ENCODE data around the gene GMCL2.

The GMCL2 gene

DNA sequence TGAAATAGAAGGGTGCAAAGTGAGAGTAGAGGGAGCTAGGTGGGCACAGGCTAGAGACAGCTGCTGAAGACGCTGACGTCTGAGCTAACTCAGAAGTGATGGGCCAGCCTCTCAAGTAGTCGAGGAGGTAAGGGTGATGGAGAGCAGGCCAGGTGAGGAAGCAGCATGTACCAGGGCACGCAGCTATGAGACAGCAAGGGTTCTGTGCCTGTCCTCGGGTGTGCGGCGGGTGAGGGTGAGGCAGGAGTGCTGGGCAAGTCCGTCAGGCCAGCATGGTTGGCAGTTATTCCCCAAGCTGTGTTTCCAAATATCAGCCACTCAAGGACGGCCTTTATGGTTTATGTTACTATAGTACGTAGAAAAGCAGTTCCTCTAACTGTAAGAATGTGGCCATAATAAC, 50.2 kb downstream of the GMCL2 start:
- no peak for DNase-seq

All from hematopoietic multipotent progenitor cell treated with erythropoietin and hydrocortisone succinate and interleukin-3 and kit ligand, for 4 days (in vitro differentiated cells).